Measurements from ENCODE around the gene CNEP1R1.

GRCh38 chr16:50024207-50024606 is 818 bp upstream of the CNEP1R1 start:
- no peak for TF ChIP-seq CTCF (conservative IDR thresholded peaks at IDR 0.05; ENCODE audit: low read depth in 2 of 2)
- TF ChIP-seq EZH2 (IDR thresholded peaks at IDR 0.05; ENCODE audit: low read depth, unreplicated experiment), result no peak
